Mucosa of gallbladder (tissue), 1 donor: ENCODE measurements around the gene DGKG. TPM values are rescaled to one million over a fixed set of nuclear protein-coding genes. Genes with fewer than 3 reads are reported as not detected.
A peak's percentile ranks its signal among the peaks of the same experiment; 100 is the strongest.

Experiments
- DNase-seq: peaks from one replicate; pipeline ENCODE4 v3.0.0-alpha.2; 2020; ENCODE audit warnings: low spot score
- total RNA-seq: library from RNA; stranded (reverse); gene quantifications from one replicate; pipeline ENCODE4 v1.2.1, GENCODE V29; 2021
- donor health status: DM: no; HTN: no; CAD: no.

Gene DGKG
- total RNA-seq, 1 donor from 2014 or later, result 7.3 TPM

DNA sequence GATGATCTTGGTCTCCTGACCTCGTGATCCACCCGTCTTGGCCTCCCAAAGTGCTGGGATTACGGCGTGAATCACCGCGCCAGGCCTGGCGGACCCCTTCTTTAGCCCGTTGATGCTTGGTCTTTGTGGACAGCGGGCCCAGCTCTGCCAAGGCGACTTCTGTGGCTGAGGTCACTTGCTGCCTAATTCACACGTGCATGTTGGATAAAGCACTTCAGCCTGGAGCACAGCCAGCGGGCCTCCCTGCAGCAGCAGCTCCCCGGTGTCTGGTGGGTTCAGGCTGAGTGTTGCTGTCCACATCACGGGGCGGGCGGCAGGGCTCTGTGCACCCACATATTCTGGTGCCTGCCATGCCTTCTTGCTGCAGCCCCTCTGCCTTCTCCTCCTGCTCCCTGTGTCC, 88.4 kb downstream of the DGKG start:
- no peak for DNase-seq

DNA sequence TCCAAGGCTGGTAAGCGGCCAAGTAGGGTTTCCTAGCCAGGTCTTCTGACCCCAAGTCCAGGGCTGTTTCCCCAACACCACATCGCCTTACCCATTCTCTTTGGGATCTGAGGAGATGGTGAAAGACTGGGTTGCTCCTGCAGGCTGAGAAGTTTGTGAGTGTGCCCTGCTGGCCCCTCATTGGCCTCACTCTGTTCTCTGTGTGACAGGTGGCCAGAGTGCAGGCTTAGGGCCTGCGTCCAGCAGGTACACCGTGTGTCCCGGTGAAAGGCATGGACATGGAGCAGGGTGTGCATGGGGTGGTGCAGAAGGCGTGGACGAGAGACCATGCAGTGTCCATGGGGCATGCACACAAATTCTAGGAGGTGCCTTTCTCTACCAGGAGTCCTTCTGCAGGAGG, 91.3 kb downstream of the DGKG start:
- no peak for DNase-seq

DNA sequence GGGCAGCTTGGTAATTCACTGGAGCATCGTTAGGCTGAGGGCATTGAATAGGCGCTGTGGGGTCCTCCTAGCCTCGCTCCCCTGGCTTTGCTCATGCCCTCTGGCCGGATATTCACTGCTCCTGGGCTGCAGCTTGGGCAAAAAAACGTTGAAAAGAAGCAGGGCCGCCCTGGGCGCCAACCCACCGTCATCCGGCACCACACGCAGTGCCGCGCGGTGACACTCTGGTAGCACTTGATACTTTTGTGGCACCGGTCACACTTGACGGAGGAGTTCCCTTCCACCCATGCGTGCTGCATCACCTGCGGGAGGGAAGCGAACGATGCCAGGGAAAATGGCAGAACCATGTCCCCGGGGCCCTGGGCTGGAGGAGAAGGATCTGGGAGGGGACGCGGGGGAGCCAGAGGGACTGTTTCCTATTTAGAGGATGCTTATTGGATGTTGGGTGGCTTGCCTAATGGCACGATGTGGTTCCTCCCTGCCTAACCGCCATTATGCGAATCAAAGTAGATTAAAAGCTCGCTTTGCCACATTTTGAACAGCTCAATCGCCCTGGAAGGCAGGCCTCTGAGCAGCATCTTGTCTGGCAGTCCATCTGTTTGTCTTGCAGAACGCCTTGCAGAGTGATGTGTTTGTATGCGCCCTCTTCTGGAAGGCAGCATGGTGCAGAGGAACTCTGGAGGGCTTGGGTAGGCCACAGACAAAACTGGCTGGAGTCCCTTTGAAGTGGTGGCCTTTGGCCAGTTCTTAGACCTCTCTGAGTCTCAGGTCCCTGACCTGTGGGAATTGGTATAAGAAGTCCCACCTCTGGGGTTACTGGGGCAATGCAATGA, 93.2 kb downstream of the DGKG start:
- DNase-seq, result no peak

DNA sequence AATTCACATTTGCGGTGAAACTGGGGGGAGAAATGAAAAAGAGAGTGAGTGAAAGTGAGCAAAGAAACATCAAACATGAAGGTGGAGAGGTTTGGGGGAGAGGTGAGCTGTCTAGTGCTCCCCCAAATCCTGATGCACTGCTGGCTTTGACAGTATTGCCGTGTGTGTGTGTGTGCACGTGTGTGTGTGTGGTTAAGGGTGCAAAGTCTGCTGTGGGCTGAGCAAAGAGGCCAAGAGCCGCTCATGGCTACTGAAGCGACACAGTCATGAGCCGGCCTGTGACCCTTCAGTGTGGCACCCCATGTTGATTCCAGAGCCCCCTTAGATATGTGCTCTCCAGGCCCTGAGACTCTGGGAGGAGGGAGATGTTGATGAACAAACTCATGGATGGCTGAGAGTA, 94.3 kb downstream of the DGKG start:
- no peak for DNase-seq

DNA sequence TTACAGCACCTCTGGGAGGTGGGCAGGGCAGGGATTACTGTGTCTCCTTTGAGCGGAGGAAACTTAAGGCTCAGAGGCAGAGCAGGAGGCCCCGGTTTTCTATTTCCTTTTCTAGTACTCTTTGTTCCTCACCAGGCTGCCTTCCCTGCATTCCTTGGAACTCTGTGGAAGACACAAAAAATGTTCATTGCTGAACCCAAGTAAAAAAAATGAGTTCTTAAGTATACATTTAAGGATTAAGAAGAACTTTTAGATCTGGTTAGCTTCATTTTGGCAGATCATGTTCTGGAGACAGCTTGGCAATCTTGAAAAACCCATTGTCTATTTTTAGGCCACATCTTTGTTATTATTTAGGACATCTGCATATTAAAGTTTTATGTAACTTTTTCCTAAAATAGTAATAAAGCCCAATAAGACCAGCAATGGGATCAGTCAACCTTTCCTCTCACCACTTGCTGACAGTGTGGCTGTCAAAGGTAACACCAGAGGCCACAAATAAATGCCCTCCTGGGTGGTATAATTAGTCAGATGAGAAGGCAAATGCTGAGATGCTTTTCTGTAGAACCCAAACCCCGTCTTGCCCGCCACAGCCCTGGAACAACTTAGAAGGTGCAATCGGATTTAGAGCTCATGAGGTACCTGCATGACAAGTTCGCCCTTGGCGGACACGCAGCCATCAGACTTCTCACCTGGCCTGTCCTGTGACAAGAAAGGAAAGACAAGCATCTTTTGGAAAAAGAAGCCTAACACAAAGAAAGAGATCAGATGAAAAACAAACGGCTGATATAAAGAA, 97.2 kb downstream of the DGKG start:
- no peak for DNase-seq

DNA sequence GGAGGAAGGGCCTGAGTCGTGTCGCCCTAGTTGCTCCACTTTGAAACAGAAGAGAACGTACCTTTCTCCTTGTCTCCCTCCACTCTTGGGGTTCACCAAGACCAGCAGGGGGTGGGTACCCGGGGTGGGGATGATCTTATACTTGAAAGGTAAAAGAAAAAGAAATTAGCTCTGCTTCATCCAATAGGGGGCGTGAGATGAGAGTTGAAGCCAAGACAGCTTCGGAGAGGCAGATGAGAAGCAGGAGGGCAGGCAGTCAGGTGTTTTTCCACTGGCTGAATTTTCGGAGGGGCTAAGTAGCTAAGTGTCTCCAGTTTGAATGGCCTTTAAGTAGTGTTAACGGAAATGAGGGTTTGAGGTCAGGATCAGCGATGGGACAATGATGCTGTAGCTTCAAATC, 100.4 kb downstream of the DGKG start:
- no peak for DNase-seq

DNA sequence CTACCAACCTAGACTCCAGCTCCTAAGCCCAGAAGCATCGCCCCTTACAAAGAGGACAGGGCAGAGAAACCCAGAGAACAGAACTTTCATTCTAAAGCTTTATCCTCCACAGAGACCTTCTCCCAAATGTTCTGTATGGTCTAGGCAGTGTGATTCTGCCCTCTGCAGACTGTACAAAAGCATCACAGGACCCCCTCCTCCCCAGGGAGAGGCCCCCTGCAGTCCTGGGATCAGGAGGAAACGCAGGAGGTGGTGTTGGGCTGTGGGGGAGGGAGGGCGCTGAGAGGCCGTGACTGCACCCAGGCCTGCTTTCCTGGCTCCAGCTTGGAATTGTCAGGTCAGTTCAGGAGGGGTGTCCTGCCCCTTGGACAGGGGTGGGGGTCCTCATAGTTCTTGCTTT, 101.3 kb downstream of the DGKG start:
- no peak for DNase-seq

DNA sequence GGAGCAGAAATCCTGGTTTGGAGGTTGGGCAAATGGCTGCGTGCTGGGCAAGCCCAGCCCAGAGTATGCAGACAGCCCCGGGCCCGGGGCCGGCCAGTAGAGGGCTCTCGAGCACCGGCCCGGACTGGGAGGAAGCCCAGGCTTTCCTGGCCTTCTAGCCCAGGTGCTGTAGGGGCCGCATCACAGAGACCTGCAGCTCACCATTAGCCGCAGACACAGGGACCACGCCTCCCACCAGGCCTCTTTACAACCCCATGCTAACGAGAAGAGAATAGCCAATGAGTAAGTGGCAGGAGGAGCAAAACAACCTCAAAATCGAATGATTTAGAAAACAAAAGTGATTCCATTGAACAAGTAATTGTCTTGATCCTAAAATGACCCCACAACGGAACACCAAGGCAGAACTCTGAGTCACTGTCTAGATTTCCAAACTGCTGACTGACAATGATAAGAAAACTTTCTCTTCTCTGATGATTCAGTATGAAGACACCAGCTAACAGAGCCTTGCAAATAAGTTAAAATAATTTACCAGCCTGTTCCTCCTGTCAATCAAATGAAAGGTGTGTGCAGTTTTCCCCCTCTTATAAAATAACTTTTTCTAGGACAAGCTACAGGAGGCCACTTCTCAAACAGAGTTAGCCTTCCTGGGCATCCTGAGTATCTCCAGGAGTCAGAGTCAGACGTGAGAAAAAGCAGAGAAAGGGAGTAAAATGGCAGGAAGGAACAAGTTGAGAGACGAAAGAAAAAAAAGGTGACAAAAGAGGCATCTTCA, 102.2 kb downstream of the DGKG start:
- peak; percentile 57 for DNase-seq

DNA sequence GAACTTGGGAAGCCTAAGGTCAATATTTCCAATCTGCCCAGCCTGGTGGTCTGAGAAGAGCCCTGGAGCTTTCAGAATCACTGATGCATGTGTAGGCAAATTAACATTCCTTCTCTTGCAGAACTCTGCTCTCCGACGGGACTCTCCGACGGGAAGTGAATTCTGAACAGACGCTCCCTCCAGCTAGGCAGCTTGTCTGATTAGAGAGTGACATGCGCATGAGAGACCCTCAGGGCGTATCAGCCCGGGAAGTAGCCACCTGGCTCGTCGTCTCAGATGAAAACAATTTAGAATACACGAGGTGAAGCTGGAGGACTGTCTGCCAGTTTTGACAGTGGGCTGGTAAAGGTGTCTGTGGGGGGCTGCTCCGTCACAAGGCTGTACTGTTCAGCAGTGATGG, 103.1 kb downstream of the DGKG start:
- DNase-seq, result no peak

DNA sequence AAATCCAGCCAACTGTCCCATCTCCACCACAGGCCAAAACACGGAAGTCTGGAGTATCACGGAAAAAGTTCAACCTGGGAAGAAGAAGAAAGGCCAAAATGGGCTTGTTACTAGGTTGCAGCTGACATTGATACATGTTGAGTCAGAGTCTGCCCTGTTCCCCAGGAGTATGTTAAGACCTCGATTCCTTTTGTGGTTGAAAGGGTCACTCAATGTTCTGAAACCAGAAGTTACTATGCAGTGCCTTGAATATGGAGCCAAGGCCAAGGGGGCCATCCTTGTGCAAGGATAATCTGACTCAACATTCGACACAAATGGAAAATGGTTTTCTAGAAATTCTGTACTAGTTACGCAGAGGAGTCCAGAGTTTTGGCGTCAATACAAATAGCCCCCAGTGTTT, 104.2 kb downstream of the DGKG start:
- no peak for DNase-seq

DNA sequence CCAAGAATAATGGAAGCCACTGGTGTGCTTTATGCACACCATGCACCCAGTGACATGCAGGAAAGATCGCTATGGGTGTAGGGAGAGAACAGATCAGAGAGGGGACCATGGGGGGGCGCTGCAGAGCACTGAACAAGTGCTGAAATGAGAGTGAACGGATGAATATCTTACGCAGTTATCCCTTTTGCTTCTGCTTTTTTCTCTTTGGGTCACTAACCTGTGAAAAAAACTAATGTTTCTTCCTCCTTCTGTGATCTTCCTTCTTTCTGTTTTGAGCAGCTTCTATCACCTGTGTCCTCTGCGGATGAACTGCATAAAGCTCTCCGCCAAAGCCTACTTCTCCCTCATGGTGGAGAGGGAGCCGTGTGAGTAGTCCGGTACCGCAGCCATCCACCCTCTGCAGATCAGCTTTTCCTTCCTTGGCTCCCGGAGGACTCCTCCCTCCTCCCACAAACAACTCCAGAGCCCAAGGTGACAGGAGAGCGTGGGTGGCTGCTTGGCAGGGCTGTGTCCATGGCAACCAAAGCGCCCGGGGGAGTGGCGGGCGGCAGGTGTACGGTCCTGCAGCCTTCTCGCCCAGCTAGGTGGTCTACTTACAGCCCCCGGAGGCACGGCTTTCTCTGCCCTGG, 106.2 kb downstream of the DGKG start:
- no peak for DNase-seq

DNA sequence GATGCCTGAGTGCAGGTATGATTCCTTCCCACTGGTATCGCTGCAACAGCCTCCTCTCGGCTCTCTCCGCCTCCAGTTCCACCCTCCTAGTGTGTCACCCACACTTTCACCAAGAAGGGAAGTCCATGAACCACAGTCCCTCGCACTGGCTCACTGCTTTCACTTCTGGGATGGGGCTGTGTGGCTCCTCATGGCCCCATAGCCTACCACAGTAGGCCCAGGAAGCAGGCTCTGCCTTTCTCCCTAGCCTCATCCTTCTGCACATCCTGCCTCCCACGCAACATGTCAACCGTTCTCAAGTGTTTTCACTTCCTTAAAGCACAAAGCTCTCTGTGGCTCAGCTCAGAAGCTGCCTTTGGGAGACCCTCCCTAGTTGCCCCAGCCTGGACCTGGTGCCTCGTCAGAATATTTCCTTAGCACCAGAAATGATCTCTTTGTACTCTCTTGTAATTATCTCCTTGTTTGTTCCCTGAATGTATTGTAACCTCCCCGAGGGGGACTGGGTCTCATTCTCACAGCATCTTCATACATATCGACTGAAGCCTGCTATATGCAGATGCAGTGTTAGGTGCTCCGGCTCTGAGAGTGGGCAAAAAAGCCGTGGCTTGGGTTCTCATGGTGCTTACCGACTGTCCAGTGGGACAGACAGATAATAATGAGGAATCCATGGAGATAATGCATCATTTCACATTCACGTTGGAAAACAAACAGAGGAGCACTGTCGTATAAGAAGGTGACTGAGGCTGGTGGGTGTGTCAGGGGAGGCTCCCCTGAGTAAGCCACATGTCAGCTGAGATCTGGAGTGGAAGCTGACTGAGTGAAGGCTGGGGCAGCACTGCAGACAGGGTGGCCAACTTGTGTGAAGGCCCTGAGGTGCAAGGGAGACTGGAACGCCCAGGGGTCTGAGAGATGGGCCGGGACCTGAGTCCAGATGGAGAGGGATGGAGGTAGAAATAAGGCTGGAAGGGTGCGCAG, 107.1 kb downstream of the DGKG start:
- no peak for DNase-seq

DNA sequence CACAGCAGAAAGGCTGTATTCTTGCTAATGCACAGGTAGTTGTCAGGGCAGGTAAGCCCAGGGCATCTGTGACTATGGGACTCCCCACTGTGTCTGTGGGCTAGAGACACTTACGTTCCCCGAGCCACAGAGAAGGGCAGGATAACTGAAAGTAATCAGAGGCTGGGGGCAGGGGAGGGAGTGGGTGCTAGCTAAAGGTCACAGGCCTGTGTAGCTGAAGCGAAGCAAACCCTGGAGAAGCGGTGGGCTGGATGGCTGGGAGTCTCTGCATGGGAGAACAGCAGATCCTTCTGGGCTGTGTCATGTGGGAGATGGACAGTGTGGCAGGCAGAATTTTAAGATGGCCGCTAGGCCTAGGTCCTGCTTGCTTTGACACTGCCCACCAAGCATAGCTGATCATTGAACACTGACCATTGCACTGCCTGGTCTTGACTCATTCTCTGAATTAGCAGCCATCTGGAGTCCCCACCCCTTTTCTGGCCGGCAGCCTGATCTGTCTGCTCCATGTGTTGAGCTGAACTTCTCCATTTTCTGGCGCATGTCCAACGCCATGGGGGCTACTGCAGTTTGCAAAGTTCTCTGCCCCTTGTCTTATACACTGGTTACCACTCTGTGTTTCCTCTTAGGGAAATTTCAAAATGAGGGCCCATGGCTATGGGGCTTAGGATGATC, 110.0 kb downstream of the DGKG start:
- no peak for DNase-seq

DNA sequence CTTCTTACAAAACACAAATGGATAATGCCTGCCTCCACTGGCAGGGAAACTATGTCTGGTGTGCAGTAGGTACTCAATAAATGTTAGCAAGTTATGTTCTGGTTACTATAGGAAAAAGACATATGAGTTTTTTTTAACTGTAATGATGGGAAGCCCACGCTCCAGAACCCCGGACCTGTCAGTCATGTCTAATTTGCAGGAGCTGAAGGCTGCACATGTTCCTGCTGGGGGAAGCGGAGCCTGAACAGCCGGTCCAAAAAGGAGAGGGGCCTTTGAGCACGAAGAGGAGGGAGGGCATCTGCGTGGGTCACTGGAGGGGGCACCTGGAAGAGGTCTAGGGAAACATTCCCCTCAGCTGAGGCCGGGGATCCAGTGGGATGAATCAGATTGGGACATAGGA, 113.2 kb downstream of the DGKG start:
- DNase-seq, result no peak

DNA sequence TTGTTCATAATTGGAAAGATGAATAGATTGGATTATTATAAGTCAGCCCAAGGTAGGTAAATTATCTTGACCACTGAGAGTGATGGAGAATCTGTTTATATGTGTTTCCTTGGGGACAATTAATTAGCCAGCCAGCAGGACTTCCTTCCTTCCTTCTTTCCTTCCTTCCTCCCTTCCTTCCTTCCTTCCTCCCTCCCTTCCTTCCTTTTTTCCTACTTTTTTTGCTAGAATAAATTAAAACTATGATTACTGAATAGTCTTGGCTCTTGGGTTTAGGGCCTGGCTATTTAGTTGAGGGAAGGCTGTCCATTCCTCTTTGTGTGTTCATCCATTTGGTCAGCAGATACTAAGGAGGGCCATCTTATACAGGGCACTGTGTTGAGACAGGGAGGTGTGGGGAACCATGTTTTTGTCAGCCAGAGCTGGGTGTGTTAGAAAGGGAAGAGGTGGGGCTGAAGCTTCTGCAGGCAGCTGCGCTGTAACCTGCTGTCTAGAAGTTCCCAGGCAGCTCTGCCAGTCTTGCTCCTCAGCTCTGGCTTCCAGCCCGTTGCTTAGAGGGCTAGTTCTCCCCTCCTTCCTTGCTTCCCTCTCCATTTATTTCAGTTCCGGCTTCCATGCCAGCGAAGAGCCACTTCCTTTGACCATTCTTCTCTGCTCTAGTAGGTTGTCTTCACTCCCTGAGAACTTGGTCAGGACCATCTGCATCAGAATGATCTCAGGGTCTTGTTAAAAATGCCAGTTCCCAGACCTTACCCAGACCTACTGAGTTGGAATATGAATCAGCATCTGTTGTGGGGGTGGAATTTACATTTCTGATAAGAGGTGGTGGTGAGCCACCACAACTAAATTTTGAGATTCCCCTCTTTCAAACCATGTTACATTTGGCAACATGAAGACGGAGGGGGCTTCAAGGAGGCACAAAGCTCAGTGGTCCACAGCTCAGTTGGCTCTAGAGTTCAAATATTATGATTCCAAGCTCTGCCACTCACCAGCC, 113.9 kb downstream of the DGKG start:
- DNase-seq, result no peak

DNA sequence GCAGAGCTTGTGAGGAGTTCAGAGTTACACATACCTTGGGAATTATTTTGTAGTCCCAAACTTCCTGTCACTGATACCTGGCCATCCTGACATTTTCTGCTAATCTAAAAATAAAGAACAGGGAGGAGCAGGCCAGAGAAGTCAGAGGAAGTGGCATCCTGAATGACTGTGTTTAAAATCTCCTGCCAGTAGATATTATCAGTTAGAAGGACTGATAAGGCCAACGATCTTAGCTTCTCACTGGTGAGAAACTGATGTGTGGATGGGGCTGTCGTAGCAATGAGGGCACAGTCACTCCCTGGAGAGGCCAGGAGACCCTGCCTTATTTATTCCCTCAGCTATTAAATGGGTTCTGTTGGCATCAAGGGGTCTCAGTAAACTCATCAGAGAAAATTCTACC, 115.1 kb downstream of the DGKG start:
- no peak for DNase-seq

DNA sequence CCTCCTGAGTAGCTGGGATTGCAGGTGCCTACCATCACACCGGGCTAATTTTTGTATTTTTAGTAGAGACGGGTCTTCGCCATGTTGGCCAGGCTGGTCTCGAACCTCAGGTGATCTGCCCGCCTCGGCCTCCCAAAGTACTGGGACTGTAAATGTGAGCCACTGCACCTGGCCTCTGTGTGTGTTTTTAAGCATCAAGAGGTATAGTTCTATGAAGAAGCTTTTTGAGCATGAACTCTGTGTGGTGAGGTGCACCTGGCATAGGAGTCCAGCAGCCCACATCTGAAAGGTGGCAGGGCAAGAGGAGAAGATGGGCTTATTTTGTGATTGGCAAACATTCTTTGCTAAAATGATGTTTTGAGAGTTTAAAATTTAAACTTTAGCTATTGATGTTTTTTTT, 118.0 kb downstream of the DGKG start:
- DNase-seq, result no peak

DNA sequence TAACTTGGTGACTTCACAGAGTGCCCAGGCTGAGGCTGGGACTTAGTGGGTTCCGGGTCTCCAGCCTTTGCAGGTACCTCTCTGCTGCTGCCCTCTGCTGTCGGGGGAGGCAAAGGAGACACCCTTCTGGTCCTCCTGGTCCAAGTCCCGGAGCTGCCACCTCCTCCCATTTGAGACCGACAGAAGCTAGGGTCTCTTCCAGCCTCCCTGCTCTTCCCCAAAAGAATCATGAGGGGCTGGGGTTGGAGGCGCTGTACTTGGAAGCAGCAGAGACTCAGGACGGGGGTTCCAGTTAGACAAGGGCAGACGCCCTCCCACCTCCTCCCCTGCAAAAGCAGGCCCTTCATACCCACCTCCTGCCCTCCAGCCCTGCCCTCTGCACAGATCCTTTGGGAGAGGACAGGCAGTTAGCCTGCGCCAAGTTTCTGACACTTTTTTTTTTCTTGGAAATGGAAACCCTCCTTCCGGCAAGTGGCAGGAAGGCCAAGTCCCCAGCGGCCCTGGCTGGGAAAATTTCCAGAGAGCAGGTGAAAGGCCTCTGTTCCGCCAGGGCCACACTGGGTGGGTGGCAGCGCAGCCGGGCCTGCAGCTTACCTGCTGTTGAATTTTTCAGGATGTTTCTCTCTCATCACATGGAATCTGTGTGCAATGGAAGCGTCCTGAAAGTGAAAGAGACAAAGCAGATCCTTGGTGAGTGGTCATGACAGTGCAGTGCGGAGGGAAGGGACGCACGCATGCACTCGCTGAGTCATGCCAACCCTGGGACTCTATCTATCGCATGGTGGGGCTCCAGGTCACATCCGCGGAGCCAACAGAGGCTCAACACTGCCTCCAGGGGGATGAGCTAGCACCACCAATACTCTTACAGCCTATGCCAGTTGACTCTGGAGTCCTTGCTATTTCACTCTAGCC, 119.9 kb downstream of the DGKG start:
- peak; percentile 66 for DNase-seq
